Right lobe of liver (tissue), 4 donors: Measurements from ENCODE around the gene CPNE9.

Source experiments
- CTCF ChIP-seq, 4 donors: fragments of 200-600 bp in 3 of 4; fragments of 450-650 bp in 1 of 4; IDR thresholded peaks; one replicate each; pipeline versions ENCODE4 v1.5.1 to v1.8.0; 2016 to 2022; ENCODE audit warnings: antibody characterized with exemption in 4 of 4, mild to moderate bottlenecking in 2 of 4
- POLR2A ChIP-seq: fragments of 450-650 bp; IDR thresholded peaks from one replicate; pipeline ENCODE4 v1.6.1; 2017; ENCODE audit warnings: antibody characterized with exemption, mild to moderate bottlenecking
- donor health status: DM: no; HTN: no; CAD: no.
- donor health status: DM: no; HTN: no; CAD: no.
- donor health status: DM: no; HTN: yes; CAD: no.

- no peak for TF ChIP-seq POLR2A
- TF ChIP-seq CTCF (IDR thresholded peaks at IDR 0.05): no peak
Measured at GRCh38 chr3:9669720-9670432, 33.8 kb upstream of the CPNE9 start.
